Omental fat pad (tissue), 4 donors: Measurements from ENCODE around the gene TRIM65. TPM values are rescaled to one million over a fixed set of nuclear protein-coding genes. Genes with fewer than 3 reads are reported as not detected.

Experiments
- ATAC-seq: fragments of 150-250 bp; one replicate; pipeline ENCODE4 v1.9.1; 2016; ENCODE audit warnings: mild to moderate bottlenecking, moderate library complexity; ENCODE audit not compliant: low FRiP score
- DNase-seq: peaks from one replicate; pipeline ENCODE4 v3.0.0-alpha.2; 2019; ENCODE audit warnings: low spot score
- CTCF ChIP-seq, 3 donors: fragments of 450-650 bp; IDR thresholded peaks; one replicate each; pipeline ENCODE4 v1.5.1; 2016 to 2017; ENCODE audit warnings: antibody characterized with exemption in 3 of 3, mild to moderate bottlenecking in 3 of 3, moderate library complexity in 2 of 3
- total RNA-seq, 4 donors: library from RNA; depleted of rRNA; stranded (reverse); fragments of >200 nt; gene quantifications; one replicate each; pipeline ENCODE4 v1.1.0, GENCODE V29; 2016

The TRIM65 gene
- total RNA-seq, 4 donors from 2014 or later: 10.0 to 37.4 (median 16.2) TPM

- ATAC-seq: no peak
- TF ChIP-seq CTCF (IDR thresholded peaks at IDR 0.05): no peak
Measured at GRCh38 chr17:75842963-75843576, 53.7 kb downstream of the TRIM65 start.

GRCh38 chr17:75842411-75842810 is 54.3 kb downstream of the TRIM65 start:
- DNase-seq: no peak
- ATAC-seq: no peak
- no peak for TF ChIP-seq CTCF (IDR thresholded peaks at IDR 0.05)

More at GRCh38 chr17:75842963-75843576, 53.7 kb downstream of the TRIM65 start:
- no peak for DNase-seq

- no peak for DNase-seq
- TF ChIP-seq CTCF (IDR thresholded peaks at IDR 0.05): no peak
- no peak for ATAC-seq
Measured at GRCh38 chr17:75840799-75841164, 56.0 kb downstream of the TRIM65 start.

- TF ChIP-seq CTCF (IDR thresholded peaks at IDR 0.05): no peak
- ATAC-seq (no peak), DNase-seq (no peak)
Measured at GRCh38 chr17:75839942-75840798, 56.6 kb downstream of the TRIM65 start.

Other genes with a start within 250 kb of the TRIM65 start
- 10 to 100 TPM; 10.9 to 20.6 (median 13.3) TPM for gene RECQL5, start 229.8 kb downstream of the TRIM65 start, total RNA-seq
- 100 to 1,000 TPM in 1 of 4 donors, 10 to 100 TPM in 3; 52.9 to 105 (median 68.8) TPM for gene SAP30BP, start 229.6 kb downstream of the TRIM65 start, total RNA-seq
- 10 to 100 TPM; 10.7 to 27.0 (median 17.3) TPM for gene ITGB4, start 175.5 kb downstream of the TRIM65 start, total RNA-seq
- 10 to 100 TPM; 15.9 to 51.5 (median 28.5) TPM for gene GALK1, start 131.8 kb downstream of the TRIM65 start, total RNA-seq
- 10 to 100 TPM; 19.4 to 38.9 (median 24.3) TPM for gene UNK, start 112.1 kb downstream of the TRIM65 start, total RNA-seq
- gene UNC13D, start 52.5 kb downstream of the TRIM65 start, total RNA-seq: 10 to 100 TPM in 2 of 4 donors, 1 to 10 TPM in 2; 3.2 to 27.1 (median 8.2) TPM
- 10 to 100 TPM; 43.1 to 72.3 (median 50.2) TPM for gene WBP2, start 41.6 kb downstream of the TRIM65 start, total RNA-seq
- gene TRIM47, start 18.4 kb downstream of the TRIM65 start, total RNA-seq: 10 to 100 TPM; 18.5 to 53.8 (median 29.6) TPM
- gene MRPL38, start 7.9 kb upstream of the TRIM65 start, total RNA-seq: 10 to 100 TPM; 24.9 to 46.0 (median 35.6) TPM
- 1 to 10 TPM; 4.7 to 8.8 (median 7.0) TPM for gene FBF1, start 44.1 kb upstream of the TRIM65 start, total RNA-seq
- 100 to 1,000 TPM in 3 of 4 donors, 10 to 100 TPM in 1; 63.7 to 176 (median 123) TPM for gene ACOX1, start 82.2 kb upstream of the TRIM65 start, total RNA-seq
- gene TEN1, start 82.3 kb upstream of the TRIM65 start, total RNA-seq: 10 to 100 TPM; 17.5 to 28.6 (median 19.9) TPM
- 1 to 10 TPM; 5.0 to 8.0 (median 5.8) TPM for gene CDK3, start 103.9 kb upstream of the TRIM65 start, total RNA-seq
- gene EVPL, start 130.4 kb upstream of the TRIM65 start, total RNA-seq: 1 to 10 TPM in 3 of 4 donors, under 1 TPM in 1; 0.47 to 3.7 (median 1.4) TPM
- gene SRP68, start 175.6 kb upstream of the TRIM65 start, total RNA-seq: 10 to 100 TPM; 42.3 to 62.0 (median 49.6) TPM
- under 1 TPM in 1 of 4 donors, not detected in 3; 0.50 TPM for gene GALR2, start 177.8 kb upstream of the TRIM65 start, total RNA-seq
- gene ZACN, start 182.2 kb upstream of the TRIM65 start, total RNA-seq: not detected
- gene EXOC7, start 206.8 kb upstream of the TRIM65 start, total RNA-seq: 10 to 100 TPM; 69.3 to 93.9 (median 74.1) TPM
- gene FOXJ1, start 244.3 kb upstream of the TRIM65 start, total RNA-seq: under 1 TPM in 1 of 4 donors, not detected in 3; 0.46 TPM